Left lobe of liver (tissue), 2 donors: Measurements from ENCODE around the gene UGT1A9. TPM values are rescaled to one million over a fixed set of nuclear protein-coding genes. Genes with fewer than 3 reads are reported as not detected.
"Not testable (repeated sequence)": the region's sequence is repeated elsewhere in the genome, so short reads cannot be mapped to it uniquely, and the experiment has no call there.

Experiments
- ATAC-seq: fragments of 200-7000 bp; cut with Tn5 transposase; one replicate; pipeline ENCODE4 v1.9.1; 2020; ENCODE audit warnings: mild to moderate bottlenecking, moderate library complexity
- DNase-seq: peaks from one replicate; pipeline ENCODE4 v3.0.0-alpha.2; 2020; ENCODE audit warnings: low spot score
- total RNA-seq: library from RNA; stranded (reverse); gene quantifications from one replicate; pipeline ENCODE4 v1.2.1, GENCODE V29; 2021
- donor health status: DM: no; HTN: no; CAD: no; lungs with moderate emphysema.
- donor health status: DM: no; HTN: yes; CAD: no.

Gene UGT1A9
- total RNA-seq = 95.1 TPM

DNA sequence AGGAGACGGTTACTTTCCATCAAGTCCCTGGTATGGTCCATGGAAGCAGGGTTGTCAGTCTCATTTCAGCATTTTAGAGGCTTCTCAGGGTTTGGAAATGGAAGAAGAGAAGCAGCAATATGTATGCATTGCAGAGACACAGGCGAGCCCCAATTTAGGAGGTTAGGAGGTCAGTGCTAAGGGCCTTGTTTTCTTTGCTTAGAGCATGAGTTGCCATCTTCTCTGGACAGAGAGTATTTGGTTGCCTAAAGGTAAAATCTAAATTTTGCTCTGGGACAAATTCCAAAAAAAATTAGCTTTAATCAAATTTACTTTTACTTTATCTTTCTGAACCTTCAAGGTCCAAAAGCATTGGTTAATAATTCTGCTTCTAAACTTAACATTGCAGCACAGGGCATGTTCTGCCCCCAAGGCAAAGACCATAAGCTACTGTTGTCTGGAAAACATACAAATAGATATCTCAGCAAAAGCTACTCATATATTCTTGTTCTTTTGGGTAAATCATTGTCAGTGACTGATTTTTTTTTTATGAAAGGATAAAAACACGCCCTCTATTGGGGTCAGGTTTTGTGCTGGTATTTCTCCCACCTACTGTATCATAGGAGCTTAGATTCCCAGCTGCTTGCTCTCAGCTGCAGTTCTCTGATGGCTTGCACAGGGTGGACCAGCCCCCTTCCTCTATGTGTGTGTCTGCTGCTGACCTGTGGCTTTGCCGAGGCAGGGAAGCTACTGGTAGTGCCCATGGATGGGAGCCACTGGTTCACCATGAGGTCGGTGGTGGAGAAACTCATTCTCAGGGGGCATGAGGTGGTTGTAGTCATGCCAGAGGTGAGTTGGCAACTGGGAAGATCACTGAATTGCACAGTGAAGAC is at the start of gene UGT1A9:
UGT1A9 (plus strand) TSS at position 609 of the 872 bp plus-strand sequence; CDS start at position 646, 37 bp downstream.
- ATAC-seq = peak; percentile 79
- DNase-seq = peak; percentile 78

DNA sequence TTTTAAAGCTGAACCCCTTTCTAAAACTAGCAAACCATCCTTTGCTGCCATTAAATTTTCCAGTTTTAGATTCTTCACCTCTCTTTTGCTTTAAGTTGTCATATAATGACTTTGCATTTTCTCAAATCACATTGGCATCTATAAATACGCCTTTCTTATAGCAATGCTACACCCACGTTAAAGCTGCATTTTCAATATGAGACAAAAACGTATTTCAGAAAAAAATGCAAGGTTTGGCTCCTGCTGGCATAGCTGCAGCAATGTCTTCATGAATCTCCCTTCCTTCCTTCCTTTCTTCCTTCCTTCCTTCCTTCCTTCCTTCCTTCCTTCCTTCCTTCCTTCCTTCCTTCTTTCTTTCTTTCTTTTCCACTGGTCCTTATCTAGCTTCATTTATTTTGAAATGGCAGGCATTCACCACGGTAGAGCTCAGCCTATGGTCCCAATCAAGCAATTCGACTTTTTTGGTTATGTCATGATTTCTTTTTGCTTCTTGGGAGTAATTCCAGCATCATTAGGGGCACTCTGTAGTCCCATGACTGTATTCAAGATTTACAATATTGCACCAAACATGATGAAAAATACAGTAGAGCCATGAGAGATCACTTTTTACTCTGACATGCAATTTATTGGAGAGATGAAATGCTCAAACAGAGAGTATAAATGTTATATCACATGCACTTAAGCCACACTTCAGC is 44.2 kb upstream of the UGT1A9 start:
- no peak for ATAC-seq
- no peak for DNase-seq

DNA sequence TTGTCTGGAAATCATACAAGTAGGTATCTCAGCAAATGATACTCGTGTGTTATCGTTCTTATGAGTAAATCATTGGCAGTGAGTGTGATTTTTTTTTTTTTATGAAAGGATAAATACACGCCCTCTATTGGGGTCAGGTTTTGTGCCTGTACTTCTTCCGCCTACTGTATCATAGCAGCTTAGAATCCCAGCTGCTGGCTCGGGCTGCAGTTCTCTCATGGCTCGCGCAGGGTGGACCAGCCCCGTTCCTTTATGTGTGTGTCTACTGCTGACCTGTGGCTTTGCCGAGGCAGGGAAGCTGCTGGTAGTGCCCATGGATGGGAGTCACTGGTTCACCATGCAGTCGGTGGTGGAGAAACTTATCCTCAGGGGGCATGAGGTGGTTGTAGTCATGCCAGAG is 35.4 kb upstream of the UGT1A9 start, which contains the start of gene UGT1A10:
UGT1A10 (plus strand) TSS at position 143 of the 400 bp plus-strand sequence; CDS start at position 218, 75 bp downstream.
- ATAC-seq, DNase-seq: not testable (repeated sequence)

DNA sequence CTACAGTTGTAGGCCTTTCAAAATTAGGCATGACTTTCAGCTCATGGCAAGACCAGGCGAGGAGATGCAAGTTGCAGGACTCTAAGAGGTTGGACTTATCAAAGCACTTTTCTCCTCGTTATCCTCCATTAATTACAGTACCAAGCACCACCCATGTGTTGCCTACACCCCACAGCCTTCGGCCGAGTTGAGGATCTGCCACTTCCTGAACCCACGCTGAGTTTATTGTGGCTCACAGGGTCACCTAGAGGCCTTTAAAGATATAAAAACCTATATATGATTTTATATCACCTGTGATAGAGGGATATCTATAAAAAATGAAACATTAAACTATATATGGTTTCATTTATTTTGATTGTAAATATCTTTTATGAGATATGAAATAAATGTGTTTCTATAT is 32.9 kb upstream of the UGT1A9 start:
- DNase-seq (no peak), ATAC-seq (no peak)

DNA sequence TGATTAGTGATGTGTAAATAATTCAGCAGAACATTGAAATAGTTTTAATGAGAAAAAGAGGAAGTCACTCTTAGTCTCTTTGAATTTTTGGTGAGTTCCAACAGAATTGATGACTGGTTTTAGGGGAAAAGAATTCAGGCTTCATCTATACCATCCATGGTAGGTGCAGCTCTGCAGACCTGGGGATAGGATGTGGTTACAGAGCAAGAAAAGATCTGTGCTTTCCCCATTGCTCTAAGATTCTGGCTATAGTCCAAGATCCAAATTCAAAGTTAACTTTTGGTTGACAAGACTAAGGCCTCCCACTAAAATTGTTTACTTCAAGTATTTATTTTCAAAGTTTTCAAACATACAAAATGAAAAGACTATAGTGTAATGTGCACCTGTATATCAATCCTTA is 31.8 kb upstream of the UGT1A9 start:
- no peak for DNase-seq
- ATAC-seq = no peak

DNA sequence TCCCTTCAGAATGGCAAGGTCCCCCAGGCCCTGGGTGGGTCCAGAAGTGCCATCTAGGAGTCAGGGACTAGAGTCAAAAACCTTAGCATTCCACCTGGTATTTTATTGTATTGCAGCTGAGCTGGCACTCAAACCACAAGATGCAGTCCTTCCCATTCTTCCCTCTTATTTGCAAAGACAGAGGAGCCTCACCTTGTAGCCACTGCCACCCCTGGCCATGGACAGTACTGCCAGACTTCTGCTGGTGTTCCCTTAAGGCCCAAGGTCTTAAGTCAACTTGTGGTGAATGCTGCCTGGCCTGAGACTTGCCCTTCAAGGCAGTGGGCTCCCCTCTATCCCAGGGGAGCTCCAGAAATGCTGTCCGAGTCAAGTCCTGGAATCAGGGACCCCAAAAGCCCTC is 28.6 kb upstream of the UGT1A9 start:
- DNase-seq (no peak), ATAC-seq (peak; percentile 78)

DNA sequence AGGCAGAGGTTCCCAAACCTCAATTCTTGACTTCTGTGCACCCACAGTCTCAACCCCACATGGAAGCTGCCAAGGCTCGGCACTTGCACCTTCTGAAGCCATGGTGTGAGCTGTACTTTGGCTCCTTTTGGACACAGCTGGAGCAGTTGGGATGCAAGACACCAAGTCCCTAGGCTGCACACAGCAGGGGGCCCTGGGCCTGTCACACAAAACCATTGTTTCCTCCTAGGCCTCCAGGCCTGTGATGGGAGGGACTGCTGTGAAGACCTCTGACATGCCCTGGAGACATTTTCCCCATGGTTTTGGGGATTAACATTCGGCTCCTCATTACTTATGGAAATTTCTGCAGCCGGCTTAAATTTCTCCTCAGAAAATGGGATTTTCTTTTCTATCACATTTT is 25.7 kb upstream of the UGT1A9 start:
- DNase-seq, ATAC-seq: not testable (repeated sequence)

DNA sequence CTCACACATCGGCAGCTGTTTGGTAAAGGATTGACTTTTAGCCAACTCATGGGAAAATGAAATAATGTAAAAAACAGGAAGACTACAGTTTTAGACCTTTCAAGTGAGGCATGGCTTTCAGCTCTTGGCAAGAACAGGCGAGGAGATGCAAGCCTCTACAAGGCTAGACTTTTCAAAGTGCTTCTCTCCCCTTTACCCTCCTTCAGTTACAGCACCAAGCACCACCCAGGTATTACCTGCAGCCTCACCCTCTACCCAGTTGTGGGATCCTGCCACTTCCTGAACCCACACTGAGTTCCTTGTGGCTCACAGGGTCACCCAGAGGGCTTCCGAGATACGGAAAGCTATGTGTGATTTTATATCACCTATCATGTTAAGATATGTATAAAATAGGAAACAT is 20.7 kb upstream of the UGT1A9 start:
- no peak for DNase-seq
- no peak for ATAC-seq

DNA sequence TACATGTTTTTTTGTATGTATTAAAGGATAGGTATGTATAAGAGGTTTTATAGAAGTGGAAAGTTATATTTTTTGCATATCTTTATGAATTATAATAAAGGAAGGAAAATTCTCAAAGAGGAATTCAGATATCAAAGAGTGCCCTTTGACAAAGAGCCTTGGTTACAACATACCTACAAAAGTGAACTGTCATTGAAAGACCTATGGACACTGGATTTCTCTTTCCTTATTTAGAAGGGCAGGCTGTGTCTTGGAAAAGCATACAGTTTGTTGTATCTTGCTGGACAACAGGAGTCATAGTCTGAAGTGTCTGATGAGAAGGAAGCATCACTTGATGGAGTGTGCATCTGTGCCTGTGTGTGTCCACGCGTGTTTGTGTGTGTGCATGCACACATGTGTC is 20.3 kb upstream of the UGT1A9 start:
- ATAC-seq (no peak), DNase-seq (no peak)

DNA sequence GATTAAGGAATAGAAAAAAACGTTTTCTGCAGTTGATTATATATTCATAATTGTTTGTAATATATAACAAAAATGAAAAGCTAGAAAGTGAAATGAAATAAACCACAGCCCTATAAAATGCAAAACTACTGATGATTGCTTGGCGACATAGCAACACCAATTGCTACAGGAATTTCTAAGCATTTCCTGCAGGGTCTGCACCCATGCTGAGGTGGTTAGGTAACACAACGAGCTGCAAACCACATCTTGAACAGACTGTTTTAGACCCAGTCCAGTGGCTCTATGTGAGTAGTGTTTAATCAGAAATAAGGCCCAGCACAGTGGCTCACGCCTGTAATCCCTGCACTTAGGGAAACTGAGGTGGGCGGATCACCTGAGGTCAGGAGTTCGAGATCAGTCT is 17.2 kb upstream of the UGT1A9 start:
- no peak for DNase-seq
- no peak for ATAC-seq

DNA sequence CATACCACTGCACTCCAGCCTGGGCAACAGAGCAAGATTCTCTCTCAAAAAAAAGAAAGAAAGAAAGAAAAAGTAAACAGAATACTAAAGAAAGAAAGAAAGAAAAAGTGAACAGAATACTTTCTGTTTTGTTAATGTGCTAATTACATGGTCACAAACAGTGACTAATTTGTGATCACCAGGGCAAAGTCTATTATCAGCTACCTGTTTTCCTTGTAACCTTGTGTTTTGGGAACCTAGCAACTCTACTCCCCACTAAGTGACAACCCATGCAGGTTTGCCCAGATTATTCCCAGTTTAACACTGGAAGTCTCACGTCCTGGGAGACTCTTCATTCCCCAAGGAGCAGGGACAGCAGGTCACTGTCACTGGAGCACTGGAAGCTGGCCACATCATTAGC is 16.7 kb upstream of the UGT1A9 start:
- DNase-seq = no peak
- no peak for ATAC-seq

DNA sequence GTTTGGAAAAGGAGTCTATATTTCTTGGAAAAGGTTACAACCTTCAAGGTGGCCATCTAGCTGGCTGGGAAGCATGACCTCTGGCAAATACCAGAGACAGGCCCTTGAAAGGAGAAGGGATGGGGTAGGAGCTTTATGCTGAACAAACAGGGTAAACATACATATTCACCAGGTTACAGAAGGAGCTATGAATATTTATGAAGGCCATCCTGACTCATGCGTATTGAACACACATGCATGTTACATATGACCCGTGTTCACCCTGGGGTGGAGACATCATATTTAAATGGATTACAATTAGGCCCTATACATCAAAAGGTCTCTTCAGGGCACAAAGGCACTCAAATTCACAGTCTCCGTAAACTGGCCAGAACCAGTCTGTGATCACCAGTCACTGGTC is 15.8 kb upstream of the UGT1A9 start:
- not testable (repeated sequence) for ATAC-seq

DNA sequence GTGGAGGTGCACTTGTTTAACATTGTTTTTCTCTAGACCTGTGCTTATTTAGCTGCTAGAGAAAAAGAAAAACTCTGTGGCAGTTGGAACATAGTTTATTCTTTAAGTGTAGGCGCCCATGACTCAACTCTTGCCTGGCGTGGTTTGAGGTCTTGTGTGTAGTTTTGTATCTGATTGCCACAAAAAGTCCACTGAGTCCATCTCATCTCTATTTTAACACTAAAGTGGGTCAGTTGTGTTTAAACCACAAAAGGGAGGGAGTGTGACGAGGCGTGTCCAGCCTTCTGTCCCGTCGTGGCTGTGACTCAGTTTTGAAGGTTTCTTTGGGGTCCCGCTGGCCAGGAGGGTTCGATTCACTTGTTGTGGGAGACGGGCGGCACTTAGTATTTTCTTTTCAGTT is 15.3 kb upstream of the UGT1A9 start:
- ATAC-seq = no peak
- no peak for DNase-seq

More for the DNA sequence above, 15.8 kb upstream of the UGT1A9 start:
- DNase-seq = not testable (repeated sequence)

DNA sequence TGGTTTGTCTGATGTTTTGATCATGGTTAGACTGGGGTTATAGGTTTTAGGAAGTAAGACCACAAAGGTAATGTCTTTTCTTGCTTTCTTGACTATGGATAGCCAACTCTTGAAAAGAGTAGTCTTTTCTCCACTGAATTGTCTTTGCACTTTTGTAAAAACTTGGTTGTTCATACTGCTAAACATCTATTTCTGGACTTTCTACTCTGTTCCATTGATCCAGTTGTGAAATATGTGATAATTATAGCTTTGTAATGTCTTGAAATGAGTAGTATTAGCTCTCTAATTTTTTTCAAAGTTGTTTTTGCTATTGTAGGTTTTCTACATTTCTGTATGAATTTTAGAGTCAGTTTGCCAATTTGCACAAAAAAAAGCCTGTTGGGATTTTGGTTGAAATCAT is 13.1 kb upstream of the UGT1A9 start:
- ATAC-seq (peak; percentile 79), DNase-seq (no peak)

DNA sequence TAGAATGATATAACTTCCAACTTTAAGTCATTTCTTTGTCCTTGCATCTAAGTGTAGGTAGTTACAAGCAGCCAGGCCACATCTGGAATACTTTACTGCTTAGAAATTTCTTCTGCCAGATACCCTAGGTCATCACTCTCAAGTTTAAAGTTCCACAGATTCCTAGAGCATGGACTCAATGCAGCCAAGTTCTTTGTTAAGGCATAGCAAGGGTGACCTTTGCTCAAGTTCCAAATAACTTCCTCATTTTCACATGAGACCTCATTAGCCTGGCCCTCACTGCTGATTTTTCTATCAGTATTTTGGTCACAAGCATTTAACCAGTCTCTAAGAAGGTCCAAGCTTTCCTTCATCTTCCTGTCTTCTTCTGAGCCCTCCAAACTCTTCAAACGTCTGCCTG is 7.8 kb upstream of the UGT1A9 start:
- DNase-seq (no peak), ATAC-seq (no peak)

DNA sequence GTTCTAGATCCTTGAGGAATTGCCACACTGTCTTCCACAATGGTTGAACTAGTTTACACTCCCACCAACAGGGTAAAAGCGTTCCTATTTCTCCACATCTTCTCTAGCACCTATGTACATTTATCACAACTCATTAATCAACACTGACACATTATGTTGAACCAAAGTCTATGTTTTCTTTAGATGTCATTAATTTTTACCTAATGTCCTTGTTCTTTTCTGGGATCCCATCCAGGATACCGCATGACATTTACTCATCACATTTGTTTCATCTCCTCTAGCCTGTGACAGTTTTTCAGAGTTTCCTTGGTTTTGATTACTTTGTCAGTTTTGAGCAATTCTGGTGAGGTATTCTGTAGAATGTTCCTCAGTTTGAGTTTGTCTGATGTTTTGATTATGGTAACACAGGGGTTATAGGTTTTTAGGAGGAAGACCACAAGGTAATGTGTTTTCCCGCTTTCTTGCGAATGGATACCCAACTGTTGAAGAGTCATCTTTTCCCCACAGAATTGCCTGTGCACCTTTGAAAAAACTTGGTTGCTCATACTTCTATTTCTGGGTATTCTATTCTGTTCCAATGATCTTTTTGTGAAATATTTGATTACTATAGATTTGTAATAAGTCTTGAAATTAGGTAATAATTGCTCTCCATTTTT is 3.0 kb upstream of the UGT1A9 start:
- DNase-seq (no peak), ATAC-seq (peak; percentile 39)

DNA sequence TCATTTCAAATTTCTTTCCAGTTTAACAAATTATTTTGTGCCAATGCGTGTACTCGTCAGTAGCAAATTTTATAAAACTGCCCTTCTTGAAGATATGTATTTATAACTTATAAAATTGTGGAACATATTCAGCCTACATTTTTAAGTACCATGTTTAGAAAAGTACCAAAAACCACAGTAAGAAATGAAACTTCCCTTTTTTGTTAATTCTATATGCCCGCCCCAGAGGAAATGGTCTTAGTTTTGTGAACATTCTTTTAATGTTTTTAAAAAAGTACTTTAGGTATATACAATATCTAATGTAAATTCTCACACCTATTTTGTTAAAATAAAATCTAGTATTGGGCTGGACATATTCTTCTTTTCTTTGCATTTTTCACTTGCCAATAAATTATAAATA is 1.2 kb downstream of the UGT1A9 start:
- ATAC-seq = no peak
- no peak for DNase-seq

DNA sequence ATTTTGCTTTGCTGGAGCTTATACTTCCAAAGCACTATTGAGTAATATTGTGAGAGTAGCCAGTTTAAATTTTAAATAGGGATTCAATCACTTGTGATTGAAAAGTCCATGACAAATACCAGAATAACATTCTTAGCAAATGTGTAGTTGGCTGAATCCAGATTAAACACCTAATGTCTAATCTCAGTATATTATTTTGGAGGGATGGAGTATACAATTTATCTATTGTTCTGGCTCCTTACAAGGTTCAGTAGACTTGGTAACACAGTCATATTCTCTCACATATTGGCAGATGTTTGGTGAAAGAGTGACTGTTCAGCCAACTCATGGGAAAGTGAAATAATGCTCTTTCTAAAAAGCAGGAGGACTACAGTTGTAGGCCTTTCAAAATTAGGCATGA is 2.2 kb downstream of the UGT1A9 start:
- ATAC-seq (peak; percentile 22), DNase-seq (no peak)

DNA sequence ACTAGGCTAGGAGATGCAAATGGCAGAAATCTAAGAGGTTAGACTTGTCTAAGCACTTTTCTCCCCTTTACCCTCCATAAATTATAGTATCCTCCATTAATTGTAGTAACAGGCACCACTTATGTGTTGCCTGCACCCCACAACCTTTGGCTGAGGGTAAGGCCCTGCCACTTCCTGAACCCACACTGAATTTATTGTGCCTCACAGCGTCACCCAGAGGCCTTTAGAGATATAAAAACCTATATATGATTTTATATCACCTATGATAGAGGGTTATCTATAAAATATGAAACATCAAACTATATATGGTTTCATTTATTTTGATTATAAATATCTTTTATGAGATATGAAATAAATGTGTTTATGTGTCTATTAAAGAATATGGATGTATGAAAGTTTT is 2.6 kb downstream of the UGT1A9 start:
- DNase-seq = no peak
- ATAC-seq = no peak

DNA sequence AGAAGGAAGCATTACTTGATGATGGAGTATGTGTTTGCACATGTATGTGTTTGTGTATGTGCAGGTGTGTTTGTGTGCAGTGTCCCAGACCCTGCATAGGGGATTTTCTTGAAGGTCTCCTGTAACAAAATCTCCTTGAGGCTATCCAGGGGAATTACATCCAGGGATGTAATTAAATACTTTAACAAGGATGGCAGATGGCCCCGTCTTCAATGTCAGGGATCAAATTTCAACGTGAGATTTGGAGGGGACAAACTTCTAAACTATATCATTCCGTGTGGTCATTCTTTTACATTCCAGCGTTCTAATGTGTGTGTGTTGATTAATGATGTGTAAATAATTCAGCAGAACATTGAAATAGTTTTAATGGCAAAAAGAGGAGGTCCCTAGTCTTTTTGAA is 3.3 kb downstream of the UGT1A9 start:
- DNase-seq = no peak
- no peak for ATAC-seq

DNA sequence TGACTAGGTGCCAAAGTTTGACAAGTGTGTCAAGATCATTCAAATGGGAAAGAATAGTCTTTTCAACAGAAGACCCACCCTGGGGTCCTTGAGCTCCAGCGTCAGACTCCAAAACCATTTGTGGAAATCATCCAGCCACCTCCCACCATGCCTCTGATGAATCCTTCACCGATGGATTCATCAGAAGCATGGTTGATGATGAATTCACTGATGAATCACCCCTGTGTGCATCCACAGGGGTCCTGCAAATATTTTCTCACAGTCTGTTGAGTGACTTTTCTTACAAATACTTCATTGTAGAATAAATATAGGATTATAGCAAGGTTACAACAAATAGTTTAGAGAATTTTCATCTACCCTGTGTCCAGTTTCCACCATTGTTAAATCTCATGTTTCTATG is 4.3 kb downstream of the UGT1A9 start:
- no peak for DNase-seq

DNA sequence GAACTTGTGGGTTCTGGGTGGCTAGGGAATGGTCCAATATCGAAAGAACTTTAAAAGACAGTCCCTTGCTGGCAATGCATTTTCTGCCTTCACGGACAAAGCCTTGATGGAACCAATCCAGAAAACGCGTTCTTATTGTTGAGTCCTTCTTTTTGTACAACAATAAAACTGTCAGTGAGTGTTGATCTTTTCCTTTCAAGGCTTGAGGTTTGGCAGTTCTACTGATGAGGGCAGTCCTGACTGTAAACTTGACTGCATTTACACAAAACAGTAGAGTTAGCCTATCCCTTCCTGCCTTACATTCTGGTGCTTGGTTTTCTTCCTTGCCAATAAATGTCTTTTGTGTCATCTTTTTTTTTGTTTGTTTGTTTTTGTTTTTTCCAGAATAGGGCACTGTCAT is 7.5 kb downstream of the UGT1A9 start:
- DNase-seq (no peak), ATAC-seq (no peak)

More for the DNA sequence above, 4.3 kb downstream of the UGT1A9 start:
- no peak for ATAC-seq
